HCT116 (cell line): ENCODE results near the gene RASGRF1. TPM values are rescaled to one million over a fixed set of nuclear protein-coding genes. Genes with fewer than 3 reads are reported as not detected.
"Not testable (repeated sequence)": the region's sequence is repeated elsewhere in the genome, so short reads cannot be mapped to it uniquely, and the experiment has no call there.

ENCODE experiments used
- ATAC-seq: fragments of 200-7000 bp; cut with Tn5 transposase; 2 replicates; pipeline ENCODE4 v1.9.1; 2020; ENCODE audit warnings: mild to moderate bottlenecking, moderate library complexity
- BruUV-seq: library from RNA; stranded (reverse); fragments of 400-500 nt; replicated peaks from 2 replicates; lab custom pipeline; 2021; lab: Mats Ljungman, UMichigan
- CTCF ChIA-PET: fragments of 300-600 bp; sonication (Branson Sonifier 250); formaldehyde crosslinking; loops from one replicate; lab custom pipeline; 2021; ENCODE audit warnings: antibody characterized with exemption; lab: Charles Lee
- POLR2A ChIA-PET: fragments of 300-600, 350-600 bp; sonication (Branson Sonifier 250); formaldehyde crosslinking; loops from one replicate; lab custom pipeline; 2021; ENCODE audit warnings: antibody characterized with exemption; lab: Charles Lee
- RAD21 ChIA-PET, 2 experiments: fragments of 300-600 bp; sonication (Branson Sonifier 250); formaldehyde crosslinking; loops; one replicate each; lab custom pipeline; 2023; ENCODE audit warnings: low total read pairs in 2 of 2; ENCODE audit not compliant: uncharacterized antibody in 2 of 2, unreplicated experiment in 2 of 2, low non-redundant PET in 1 of 2; lab: Charles Lee
- DNase-seq: peaks from one replicate; pipeline ENCODE4 v3.0.0-alpha.2; 2010; ENCODE audit warnings: low read depth, low spot score
- H2AFZ ChIP-seq: fragments of 200-600 bp; shearing (Covaris generic), sonication (generic); 2 replicates; pipeline ENCODE4 v1.6.1; 2017; ENCODE audit warnings: low read depth, mixed run types, mixed read lengths, antibody characterized with exemption, low read length; ENCODE audit not compliant: poor library complexity, severe bottlenecking
- H3K27ac ChIP-seq: 2 replicates; pipeline ENCODE4 v1.5.1; 2012; ENCODE audit warnings: low read depth, low read length
- H3K27me3 ChIP-seq: fragments of 200-600 bp; sonication (generic); 2 replicates; pipeline ENCODE4 v1.6.1; 2016; ENCODE audit warnings: mixed run types, low read length, mixed read lengths; ENCODE audit not compliant: insufficient read depth
- H3K36me3 ChIP-seq, 2 experiments: fragments of 200-500 bp in 1 of 2; fragments of 200-600 bp in 1 of 2; sonication (Bioruptor generic) in 1 of 2; sonication (generic) in 1 of 2; 2 replicates each; pipeline versions ENCODE4 v1.5.1 to v1.6.1; 2014 to 2016; ENCODE audit warnings: low read length in 2 of 2, inconsistent platforms in 1 of 2, mixed read lengths in 1 of 2, mixed run types in 1 of 2; ENCODE audit not compliant: insufficient read depth in 2 of 2, control insufficient read depth in 1 of 2
- H3K4me1 ChIP-seq, 2 experiments: fragments of 200-600 bp in 1 of 2; sonication (generic) in 1 of 2; 2 replicates each; pipeline versions ENCODE4 v1.5.1 to v1.6.1; 2012 to 2017; ENCODE audit warnings: low read length in 2 of 2, inconsistent platforms in 1 of 2, mild to moderate bottlenecking in 1 of 2, mixed read lengths in 1 of 2, mixed run types in 1 of 2, moderate library complexity in 1 of 2; ENCODE audit not compliant: insufficient read depth in 2 of 2, control insufficient read depth in 1 of 2
- H3K4me2 ChIP-seq: fragments of 200-600 bp; sonication (generic); 2 replicates; pipeline ENCODE4 v1.6.1; 2017; ENCODE audit warnings: mixed run types, low read length, mixed read lengths
- H3K4me3 ChIP-seq, 2 experiments: fragments of 200-600 bp in 1 of 2; sonication (generic) in 1 of 2; replicated peaks in 1 of 2; 2 replicates each; pipeline ENCODE4 v1.5.1; 2011 to 2016; ENCODE audit warnings: low read length in 2 of 2, control low read depth in 1 of 2, low read depth in 1 of 2, mild to moderate bottlenecking in 1 of 2, mixed read lengths in 1 of 2, mixed run types in 1 of 2
- H3K79me2 ChIP-seq: fragments of 200-600 bp; sonication (generic); 2 replicates; pipeline ENCODE4 v1.6.1; 2017; ENCODE audit warnings: mild to moderate bottlenecking, mixed run types, low read length, moderate library complexity, mixed read lengths; ENCODE audit not compliant: insufficient read depth
- H3K9ac ChIP-seq: fragments of 200-600 bp; sonication (generic); 2 replicates; pipeline ENCODE4 v1.6.1; 2016; ENCODE audit warnings: low read length, mixed read lengths
- H3K9me2 ChIP-seq: fragments of 200-600 bp; sonication (generic), shearing (Covaris generic); 2 replicates; pipeline ENCODE4 v1.6.1; 2017; ENCODE audit warnings: mixed run types, mild to moderate bottlenecking, moderate library complexity; ENCODE audit not compliant: insufficient read depth
- H3K9me3 ChIP-seq, 2 experiments: fragments of 200-500 bp in 1 of 2; fragments of 200-600 bp in 1 of 2; sonication (Bioruptor generic) in 1 of 2; sonication (generic) in 1 of 2; 2 replicates each; pipeline ENCODE4 v1.6.1; 2014 to 2017; ENCODE audit warnings: low read length in 2 of 2, mixed read lengths in 2 of 2, inconsistent platforms in 1 of 2, low read depth in 1 of 2, mild to moderate bottlenecking in 1 of 2, mixed run types in 1 of 2, moderate library complexity in 1 of 2; ENCODE audit not compliant: control insufficient read depth in 1 of 2, insufficient read depth in 1 of 2
- H4K20me1 ChIP-seq: fragments of 200-600 bp; sonication (generic), shearing (Covaris generic); 2 replicates; pipeline ENCODE4 v1.6.1; 2017; ENCODE audit warnings: mixed run types, mild to moderate bottlenecking, moderate library complexity; ENCODE audit not compliant: insufficient read depth
- EZH2phosphoT487 ChIP-seq: fragments of 200-600 bp; IDR thresholded peaks from 2 replicates; pipeline ENCODE4 v1.6.1; 2018; ENCODE audit warnings: antibody characterized with exemption, borderline replicate concordance
- POLR2A ChIP-seq: IDR thresholded peaks from 2 replicates; pipeline ENCODE4 v1.7.0; 2011; ENCODE audit warnings: borderline replicate concordance; ENCODE audit not compliant: insufficient read depth, insufficient read length; ENCODE audit errors: extremely low read depth
- RAD21 ChIP-seq: IDR thresholded peaks from 2 replicates; pipeline ENCODE4 v1.6.1; 2012; ENCODE audit warnings: low read depth, mild to moderate bottlenecking
- intact Hi-C: fragments of 100-400 bp; cut with micrococcal nuclease; formaldehyde crosslinking; loops from 2 replicates; pipeline ENCODE4 v1.10.0; 2022
- total RNA-seq: library from RNA; stranded (reverse); gene quantifications from one replicate; pipeline ENCODE4 v1.2.1, GENCODE V29; 2021; ENCODE audit not compliant: unreplicated experiment
- TF ChIP-seq, protein P1 (sequence below): IDR thresholded peaks from 2 replicates; pipeline ENCODE4 v1.6.1; 2011; ENCODE audit warnings: mild to moderate bottlenecking, low read length, moderate library complexity; ENCODE audit not compliant: insufficient replicate concordance; ENCODE audit errors: extremely low read depth
- TF ChIP-seq, protein P2 (sequence below), 3 experiments: fragments of 200-600 bp in 1 of 3; sonication (generic) in 1 of 3; IDR thresholded peaks in 2 of 3; conservative IDR thresholded peaks in 1 of 3; 2 replicates each; pipeline ENCODE4 v1.5.1; 2012 to 2017; ENCODE audit warnings: low read depth in 2 of 3, low read length in 2 of 3, antibody characterized with exemption in 1 of 3, borderline replicate concordance in 1 of 3, control low read depth in 1 of 3, mild to moderate bottlenecking in 1 of 3, mixed read lengths in 1 of 3, mixed run types in 1 of 3, moderate library complexity in 1 of 3; ENCODE audit not compliant: insufficient read depth in 1 of 3
- TF ChIP-seq, protein P3 (sequence below): IDR thresholded peaks from 2 replicates; pipeline ENCODE4 v1.6.1; 2012

RASGRF1 gene
- total RNA-seq, 1 experiment from 2014 or later, result 2.4 TPM

GRCh38 chr15:79025201-79025600, 65.4 kb downstream of the RASGRF1 start:
- H3K4me2 ChIP-seq, result no peak overlapping the region
- H3K27ac ChIP-seq, result no peak overlapping the region
- no TSS peak for BruUV-seq
- ATAC-seq (no peak), DNase-seq (no peak)
- intact Hi-C loops, result no loop called here
- ChIA-PET RAD21 (interaction anchor here in 1 of 2 experiments (1.1 kb wide), 1 partner anchor 159 kb away, joined by 5 read pairs; no protein-coding TSS in a partner anchor), CTCF (interaction anchor here (1.5 to 1.6 kb wide), 2 partner anchors 18 to 159 kb away, joined by 3 to 11 read pairs; no protein-coding TSS in a partner anchor), POLR2A (no interaction called here)
- no peaks in the 10 kb centered on the region for H3K9me2 ChIP-seq
- H3K9ac ChIP-seq, result no peak overlapping the region
- H2AFZ ChIP-seq, result no peak overlapping the region
- TF ChIP-seq, protein P1, sequence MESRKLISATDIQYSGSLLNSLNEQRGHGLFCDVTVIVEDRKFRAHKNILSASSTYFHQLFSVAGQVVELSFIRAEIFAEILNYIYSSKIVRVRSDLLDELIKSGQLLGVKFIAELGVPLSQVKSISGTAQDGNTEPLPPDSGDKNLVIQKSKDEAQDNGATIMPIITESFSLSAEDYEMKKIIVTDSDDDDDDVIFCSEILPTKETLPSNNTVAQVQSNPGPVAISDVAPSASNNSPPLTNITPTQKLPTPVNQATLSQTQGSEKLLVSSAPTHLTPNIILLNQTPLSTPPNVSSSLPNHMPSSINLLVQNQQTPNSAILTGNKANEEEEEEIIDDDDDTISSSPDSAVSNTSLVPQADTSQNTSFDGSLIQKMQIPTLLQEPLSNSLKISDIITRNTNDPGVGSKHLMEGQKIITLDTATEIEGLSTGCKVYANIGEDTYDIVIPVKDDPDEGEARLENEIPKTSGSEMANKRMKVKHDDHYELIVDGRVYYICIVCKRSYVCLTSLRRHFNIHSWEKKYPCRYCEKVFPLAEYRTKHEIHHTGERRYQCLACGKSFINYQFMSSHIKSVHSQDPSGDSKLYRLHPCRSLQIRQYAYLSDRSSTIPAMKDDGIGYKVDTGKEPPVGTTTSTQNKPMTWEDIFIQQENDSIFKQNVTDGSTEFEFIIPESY, result no peak
- no peak for TF ChIP-seq EZH2phosphoT487
- TF ChIP-seq RAD21, result peak; percentile 33; the same call in 1 of the 2 replicates
- TF ChIP-seq, protein P2, sequence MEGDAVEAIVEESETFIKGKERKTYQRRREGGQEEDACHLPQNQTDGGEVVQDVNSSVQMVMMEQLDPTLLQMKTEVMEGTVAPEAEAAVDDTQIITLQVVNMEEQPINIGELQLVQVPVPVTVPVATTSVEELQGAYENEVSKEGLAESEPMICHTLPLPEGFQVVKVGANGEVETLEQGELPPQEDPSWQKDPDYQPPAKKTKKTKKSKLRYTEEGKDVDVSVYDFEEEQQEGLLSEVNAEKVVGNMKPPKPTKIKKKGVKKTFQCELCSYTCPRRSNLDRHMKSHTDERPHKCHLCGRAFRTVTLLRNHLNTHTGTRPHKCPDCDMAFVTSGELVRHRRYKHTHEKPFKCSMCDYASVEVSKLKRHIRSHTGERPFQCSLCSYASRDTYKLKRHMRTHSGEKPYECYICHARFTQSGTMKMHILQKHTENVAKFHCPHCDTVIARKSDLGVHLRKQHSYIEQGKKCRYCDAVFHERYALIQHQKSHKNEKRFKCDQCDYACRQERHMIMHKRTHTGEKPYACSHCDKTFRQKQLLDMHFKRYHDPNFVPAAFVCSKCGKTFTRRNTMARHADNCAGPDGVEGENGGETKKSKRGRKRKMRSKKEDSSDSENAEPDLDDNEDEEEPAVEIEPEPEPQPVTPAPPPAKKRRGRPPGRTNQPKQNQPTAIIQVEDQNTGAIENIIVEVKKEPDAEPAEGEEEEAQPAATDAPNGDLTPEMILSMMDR (IDR thresholded peaks at IDR 0.05 in 2 of 3, conservative IDR thresholded peaks at IDR 0.05 in 1 of 3; ENCODE audit: borderline replicate concordance in 1 of 3, insufficient read depth in 1 of 3, low read depth in 2 of 3, low read length in 2 of 3), result peak; percentile 5 to 22 (median 9); a peak in 1 of 6 replicates
- no peak for TF ChIP-seq POLR2A
- TF ChIP-seq, protein P3, sequence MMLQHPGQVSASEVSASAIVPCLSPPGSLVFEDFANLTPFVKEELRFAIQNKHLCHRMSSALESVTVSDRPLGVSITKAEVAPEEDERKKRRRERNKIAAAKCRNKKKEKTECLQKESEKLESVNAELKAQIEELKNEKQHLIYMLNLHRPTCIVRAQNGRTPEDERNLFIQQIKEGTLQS, result no peak
- H3K36me3 ChIP-seq, result no peaks in the 10 kb centered on the region
- H4K20me1 ChIP-seq, result no peaks in the 10 kb centered on the region
- H3K4me1 ChIP-seq, result no peaks in the 10 kb centered on the region
- no peaks in the 10 kb centered on the region for H3K79me2 ChIP-seq
- H3K27me3 ChIP-seq, result no peaks in the 10 kb centered on the region
- no peak overlapping the region for H3K4me3 ChIP-seq
- 0 out of 4 replicates have a peak, but pooled peaks cover 0 to 5% of the 10 kb centered on the region in 2 experiments for H3K9me3 ChIP-seq

- H3K9me2 ChIP-seq, POLR2A ChIA-PET, H3K27me3 ChIP-seq, RAD21 ChIA-PET, ATAC-seq, intact Hi-C loops, H3K27ac ChIP-seq, H3K4me3 ChIP-seq, H3K9me3 ChIP-seq, H2AFZ ChIP-seq, H3K4me2 ChIP-seq, DNase-seq, H3K79me2 ChIP-seq, H3K4me1 ChIP-seq, H4K20me1 ChIP-seq, H3K9ac ChIP-seq, H3K36me3 ChIP-seq, BruUV-seq: not testable (repeated sequence)
- CTCF ChIA-PET, result interaction anchor here (0.5 to 1.6 kb wide), 3 partner anchors 17 to 161 kb away, joined by 3 to 11 read pairs (median 5); no protein-coding TSS in a partner anchor
These were observed 66.1 kb downstream of the RASGRF1 start for GRCh38 chr15:79024493-79024892.
